ENCODE measurements around the gene PXDN. TPM values are rescaled to one million over a fixed set of nuclear protein-coding genes. Genes with fewer than 3 reads are reported as not detected.
"Not testable (repeated sequence)": the region's sequence is repeated elsewhere in the genome, so short reads cannot be mapped to it uniquely, and the experiment has no call there.

The PXDN gene
- total RNA-seq, 2 experiments from 2014 or later = 2.0 to 3.1 TPM

- Mint-ChIP-seq H3K27ac (no peak overlapping the region), H3K4me1 (peaks cover 4% of the 10 kb centered on the region), H3K9me3 (ENCODE audit: low read depth) (no peaks in the 10 kb centered on the region), H3K27me3 (peaks cover 19% of the 10 kb centered on the region), H3K4me3 (no peak overlapping the region), H3K36me3 (no peaks in the 10 kb centered on the region)
- DNase-seq (no peak), ATAC-seq (no peak)
- CTCF ChIA-PET = no interaction called here
These were observed 5.5 kb downstream of the PXDN start for GRCh38 chr2:1738646-1739302.

- no peaks in the 10 kb centered on the region for H3K36me3 Mint-ChIP-seq
- no peak for DNase-seq
- no peaks in the 10 kb centered on the region for H3K9me3 Mint-ChIP-seq (ENCODE audit: low read depth)
- CTCF ChIA-PET = no interaction called here
- no peak overlapping the region for H3K27ac Mint-ChIP-seq
- H3K4me3 Mint-ChIP-seq = no peak overlapping the region
- H3K4me1 Mint-ChIP-seq = peaks cover 4% of the 10 kb centered on the region
- no peak for ATAC-seq
- H3K27me3 Mint-ChIP-seq = peaks cover 19% of the 10 kb centered on the region
These were observed 6.2 kb downstream of the PXDN start for GRCh38 chr2:1738163-1738562.

GRCh38 chr2:1736997-1737480 lies 7.3 kb downstream of the PXDN start:
- peaks cover 8% of the 10 kb centered on the region for H3K27me3 Mint-ChIP-seq
- no peaks in the 10 kb centered on the region for H3K9me3 Mint-ChIP-seq (ENCODE audit: low read depth)
- DNase-seq (peak; percentile 19), ATAC-seq (no peak)
- no peak overlapping the region for H3K27ac Mint-ChIP-seq
- no peaks in the 10 kb centered on the region for H3K36me3 Mint-ChIP-seq
- no peaks in the 10 kb centered on the region for H3K4me1 Mint-ChIP-seq
- CTCF ChIA-PET = no interaction called here
- H3K4me3 Mint-ChIP-seq = no peak overlapping the region

- Mint-ChIP-seq H3K27me3 (peaks cover 2% of the 10 kb centered on the region), H3K27ac (no peak overlapping the region), H3K36me3 (no peaks in the 10 kb centered on the region), H3K9me3 (ENCODE audit: low read depth) (no peaks in the 10 kb centered on the region), H3K4me1 (no peaks in the 10 kb centered on the region), H3K4me3 (no peak overlapping the region)
- ATAC-seq (no peak), DNase-seq (no peak)
- CTCF ChIA-PET = no interaction called here
These were observed 8.3 kb downstream of the PXDN start for GRCh38 chr2:1736045-1736444.

GRCh38 chr2:1733298-1733697 lies 11.0 kb downstream of the PXDN start:
- CTCF ChIA-PET = interaction anchor here (1.5 kb wide), 1 partner anchor 37 kb away, joined by 3 read pairs; no protein-coding TSS in a partner anchor
- not testable (repeated sequence) for H3K27me3 Mint-ChIP-seq; H3K4me1 Mint-ChIP-seq; ATAC-seq; H3K4me3 Mint-ChIP-seq; H3K36me3 Mint-ChIP-seq; H3K27ac Mint-ChIP-seq; H3K9me3 Mint-ChIP-seq (ENCODE audit: low read depth)
- peak; percentile 7 for DNase-seq

- CTCF ChIA-PET = interaction anchor here (1.3 kb wide), 1 partner anchor 14 kb away, joined by 3 read pairs; no protein-coding TSS in a partner anchor
- H3K4me1 Mint-ChIP-seq = no peaks in the 10 kb centered on the region
- H3K9me3 Mint-ChIP-seq (ENCODE audit: low read depth) = no peaks in the 10 kb centered on the region
- peaks cover 2% of the 10 kb centered on the region for H3K27me3 Mint-ChIP-seq
- H3K4me3 Mint-ChIP-seq = no peak overlapping the region
- no peak overlapping the region for H3K27ac Mint-ChIP-seq
- peak; percentile 5 for DNase-seq
- H3K36me3 Mint-ChIP-seq = no peaks in the 10 kb centered on the region
- ATAC-seq = no peak
These were observed 12.1 kb downstream of the PXDN start for GRCh38 chr2:1731963-1732768.

- no peak overlapping the region for H3K27ac Mint-ChIP-seq
- peaks cover 2% of the 10 kb centered on the region for H3K27me3 Mint-ChIP-seq
- H3K4me1 Mint-ChIP-seq = no peaks in the 10 kb centered on the region
- ATAC-seq (no peak), DNase-seq (no peak)
- H3K36me3 Mint-ChIP-seq = no peaks in the 10 kb centered on the region
- no peak overlapping the region for H3K4me3 Mint-ChIP-seq
- CTCF ChIA-PET = interaction anchor here (1.3 kb wide), 1 partner anchor 14 kb away, joined by 3 read pairs; no protein-coding TSS in a partner anchor
- H3K9me3 Mint-ChIP-seq (ENCODE audit: low read depth) = no peaks in the 10 kb centered on the region
These were observed 12.8 kb downstream of the PXDN start for GRCh38 chr2:1731447-1731962.

- H3K27me3 Mint-ChIP-seq = peaks cover 2% of the 10 kb centered on the region
- no peak for DNase-seq
- CTCF ChIA-PET = no interaction called here
- H3K4me1 Mint-ChIP-seq = no peaks in the 10 kb centered on the region
- no peaks in the 10 kb centered on the region for H3K9me3 Mint-ChIP-seq (ENCODE audit: low read depth)
- no peak overlapping the region for H3K27ac Mint-ChIP-seq
- no peak overlapping the region for H3K4me3 Mint-ChIP-seq
- no peaks in the 10 kb centered on the region for H3K36me3 Mint-ChIP-seq
- ATAC-seq = no peak
These were observed 14.0 kb downstream of the PXDN start for GRCh38 chr2:1730015-1730927.

- ATAC-seq = no peak
- Mint-ChIP-seq H3K4me1 (no peaks in the 10 kb centered on the region), H3K27me3 (no peaks in the 10 kb centered on the region), H3K9me3 (ENCODE audit: low read depth) (no peaks in the 10 kb centered on the region), H3K36me3 (no peaks in the 10 kb centered on the region), H3K4me3 (no peak overlapping the region), H3K27ac (no peak overlapping the region)
- CTCF ChIA-PET = no interaction called here
- DNase-seq = peak; percentile 14
These were observed 15.1 kb downstream of the PXDN start for GRCh38 chr2:1729242-1729641.

- ATAC-seq (no peak), DNase-seq (peak; percentile 35)
- CTCF ChIA-PET = no interaction called here
- no peaks in the 10 kb centered on the region for H3K9me3 Mint-ChIP-seq (ENCODE audit: low read depth)
- H3K36me3 Mint-ChIP-seq = no peaks in the 10 kb centered on the region
- no peaks in the 10 kb centered on the region for H3K4me1 Mint-ChIP-seq
- H3K27me3 Mint-ChIP-seq = no peaks in the 10 kb centered on the region
- no peak overlapping the region for H3K27ac Mint-ChIP-seq
- no peak overlapping the region for H3K4me3 Mint-ChIP-seq
These were observed 15.5 kb downstream of the PXDN start for GRCh38 chr2:1728821-1729220.

GRCh38 chr2:1727796-1728474 lies 16.4 kb downstream of the PXDN start:
- CTCF ChIA-PET = no interaction called here
- H3K27ac Mint-ChIP-seq = no peak overlapping the region
- H3K4me1 Mint-ChIP-seq = no peaks in the 10 kb centered on the region

GRCh38 chr2:1727101-1727771 lies 17.1 kb downstream of the PXDN start:
- CTCF ChIA-PET = no interaction called here
- DNase-seq = no peak
- Mint-ChIP-seq H3K27ac (no peak overlapping the region), H3K36me3 (no peaks in the 10 kb centered on the region), H3K4me3 (no peak overlapping the region), H3K4me1 (no peaks in the 10 kb centered on the region), H3K27me3 (no peaks in the 10 kb centered on the region), H3K9me3 (ENCODE audit: low read depth) (no peaks in the 10 kb centered on the region)
- ATAC-seq = no peak

More at GRCh38 chr2:1727796-1728474, 16.4 kb downstream of the PXDN start:
- no peak overlapping the region for H3K4me3 Mint-ChIP-seq
- ATAC-seq (no peak), DNase-seq (no peak)
- H3K36me3 Mint-ChIP-seq = no peaks in the 10 kb centered on the region
- no peaks in the 10 kb centered on the region for H3K27me3 Mint-ChIP-seq
- H3K9me3 Mint-ChIP-seq (ENCODE audit: low read depth) = no peaks in the 10 kb centered on the region
